Uterus (tissue), 4 donors: ENCODE results near the gene GPR21. TPM values are rescaled to one million over a fixed set of nuclear protein-coding genes. Genes with fewer than 3 reads are reported as not detected.

ENCODE experiments used
- DNase-seq, 2 donors: peaks; one replicate each; pipeline ENCODE4 v3.0.0-alpha.2; 2019 to 2020
- H3K27ac ChIP-seq, 2 donors: fragments of 200-600 bp; sonication (generic); 1 replicate in 1 of 2; 2 replicates in 1 of 2; pipeline ENCODE4 v1.5.1; 2016 to 2018
- H3K27me3 ChIP-seq, 2 donors: fragments of 200-600 bp; sonication (generic); one replicate each; pipeline ENCODE4 v1.5.1; 2018 to 2019; ENCODE audit warnings: control low read depth in 1 of 2
- H3K36me3 ChIP-seq, 2 donors: fragments of 200-600 bp; sonication (generic); one replicate each; pipeline ENCODE4 v1.5.1; 2019; ENCODE audit warnings: control low read depth in 1 of 2
- H3K4me1 ChIP-seq, 2 donors: fragments of 200-600 bp; sonication (generic); one replicate each; pipeline ENCODE4 v1.5.1; 2018 to 2019; ENCODE audit warnings: control low read depth in 1 of 2
- H3K4me3 ChIP-seq, 2 donors: fragments of 200-600 bp; sonication (generic); 1 replicate in 1 of 2; 2 replicates in 1 of 2; pipeline ENCODE4 v1.5.1; 2018 to 2019; ENCODE audit warnings: mild to moderate bottlenecking in 1 of 2
- H3K9me3 ChIP-seq, 2 donors: fragments of 200-600 bp; sonication (generic); one replicate each; pipeline ENCODE4 v1.5.1; 2019; ENCODE audit warnings: control low read depth in 1 of 2
- CTCF ChIP-seq, 4 experiments: fragments of 200-600 bp in 2 of 4; fragments of 450-650 bp in 2 of 4; sonication (generic) in 2 of 4; IDR thresholded peaks; one replicate each; pipeline ENCODE4 v1.5.1; 2016 to 2019; ENCODE audit warnings: antibody characterized with exemption in 4 of 4, mild to moderate bottlenecking in 2 of 4, moderate library complexity in 1 of 4
- POLR2A ChIP-seq, 2 donors: fragments of 450-650 bp; IDR thresholded peaks; one replicate each; pipeline ENCODE4 v1.6.1; 2016; ENCODE audit warnings: antibody characterized with exemption in 2 of 2, mild to moderate bottlenecking in 1 of 2, moderate library complexity in 1 of 2
- intact Hi-C: fragments of 100-400 bp; cut with DNase I; formaldehyde crosslinking; loops from one replicate; pipeline ENCODE4 v1.15.1; 2023; ENCODE audit warnings: low total_unique reads
- total RNA-seq, 4 donors: library from RNA; depleted of rRNA in 3 of 4; stranded (reverse); fragments of >200 nt in 3 of 4; gene quantifications; one replicate each; pipeline versions ENCODE4 v1.1.0 to v1.2.4, GENCODE V29; 2014 to 2023
- donor health status: DM: yes; HTN: yes; CAD: no.

Gene GPR21
- total RNA-seq, 4 donors from 2014 or later, result 1.5 to 7.2 (median 4.3) TPM; not detected in 1

- H3K36me3 ChIP-seq, result no peaks in the 10 kb centered on the region
- H3K27me3 ChIP-seq, result no peaks in the 10 kb centered on the region
- no peak for DNase-seq
- peak overlapping the region; percentile 35 to 72 for H3K27ac ChIP-seq
- intact Hi-C loops, result no loop called here
- H3K4me1 ChIP-seq, result no peaks in the 10 kb centered on the region
- H3K9me3 ChIP-seq, result no peaks in the 10 kb centered on the region
- no peak overlapping the region for H3K4me3 ChIP-seq
- TF ChIP-seq POLR2A (IDR thresholded peaks at IDR 0.05), result no peak
- TF ChIP-seq CTCF (IDR thresholded peaks at IDR 0.05), result no peak
These were observed 3.6 kb downstream of the GPR21 start for GRCh38 chr9:123036893-123037545.

- DNase-seq, result no peak
- H3K27ac ChIP-seq, result peak overlapping the region; percentile 53 to 78
- H3K4me1 ChIP-seq, result no peaks in the 10 kb centered on the region
These were observed 6.3 kb downstream of the GPR21 start for GRCh38 chr9:123039617-123040219.

GRCh38 chr9:123040801-123041200 lies 7.3 kb downstream of the GPR21 start:
- Histone ChIP-seq H3K4me1 (no peaks in the 10 kb centered on the region), H3K27me3 (no peaks in the 10 kb centered on the region), H3K36me3 (no peaks in the 10 kb centered on the region), H3K4me3 (no peak overlapping the region), H3K9me3 (no peaks in the 10 kb centered on the region), H3K27ac (peak overlapping the region; percentile 53 to 78)
- intact Hi-C loops, result no loop called here
- DNase-seq, result no peak
- no peak for TF ChIP-seq POLR2A (IDR thresholded peaks at IDR 0.05)
- no peak for TF ChIP-seq CTCF (IDR thresholded peaks at IDR 0.05)

More at GRCh38 chr9:123039617-123040219, 6.3 kb downstream of the GPR21 start:
- H3K9me3 ChIP-seq, result no peaks in the 10 kb centered on the region
- no peaks in the 10 kb centered on the region for H3K36me3 ChIP-seq
- intact Hi-C loops, result no loop called here
- no peak overlapping the region for H3K4me3 ChIP-seq
- no peaks in the 10 kb centered on the region for H3K27me3 ChIP-seq
- no peak for TF ChIP-seq CTCF (IDR thresholded peaks at IDR 0.05)
- TF ChIP-seq POLR2A (IDR thresholded peaks at IDR 0.05), result no peak

- intact Hi-C loops, result no loop called here
- no peak for DNase-seq
- H3K27me3 ChIP-seq, result no peaks in the 10 kb centered on the region
- H3K36me3 ChIP-seq, result no peaks in the 10 kb centered on the region
- no peak overlapping the region for H3K4me3 ChIP-seq
- no peaks in the 10 kb centered on the region for H3K4me1 ChIP-seq
- H3K27ac ChIP-seq, result peak overlapping the region; percentile 53 to 78
- no peaks in the 10 kb centered on the region for H3K9me3 ChIP-seq
- no peak for TF ChIP-seq CTCF (IDR thresholded peaks at IDR 0.05)
- TF ChIP-seq POLR2A (IDR thresholded peaks at IDR 0.05), result no peak
These were observed 8.0 kb downstream of the GPR21 start for GRCh38 chr9:123041489-123041888.
